Activated naive CD4-positive, alpha-beta T cell treated with anti-CD3 and anti-CD28 coated beads for 36 hours (primary cell): ENCODE data around the gene CLASP1. TPM values are rescaled to one million over a fixed set of nuclear protein-coding genes. Genes with fewer than 3 reads are reported as not detected.
"Not testable (repeated sequence)": the region's sequence is repeated elsewhere in the genome, so short reads cannot be mapped to it uniquely, and the experiment has no call there.

Experiments
- CTCF ChIA-PET: fragments of 350-600 bp; sonication (Branson Sonifier 250); formaldehyde crosslinking; loops from one replicate; lab custom pipeline; 2021; ENCODE audit warnings: antibody characterized with exemption; lab: Charles Lee
- DNase-seq: peaks from one replicate; pipeline ENCODE4 v3.0.0-alpha.2; 2020
- H3K27ac Mint-ChIP-seq: one replicate; pipeline ENCODE4 v1.8.0; 2021; ENCODE audit warnings: mild to moderate bottlenecking, mixed read lengths
- H3K27me3 Mint-ChIP-seq: one replicate; pipeline ENCODE4 v1.8.0; 2021; ENCODE audit warnings: low read depth, mixed read lengths
- H3K36me3 Mint-ChIP-seq: one replicate; pipeline ENCODE4 v1.8.0; 2021; ENCODE audit warnings: low read depth, mixed read lengths
- H3K4me1 Mint-ChIP-seq: one replicate; pipeline ENCODE4 v1.8.0; 2021; ENCODE audit warnings: low read depth, mixed read lengths
- H3K4me3 Mint-ChIP-seq: one replicate; pipeline ENCODE4 v1.8.0; 2021; ENCODE audit warnings: mild to moderate bottlenecking, moderate library complexity, mixed read lengths
- H3K9me3 Mint-ChIP-seq: one replicate; pipeline ENCODE4 v1.8.0; 2021; ENCODE audit warnings: mixed read lengths
- intact Hi-C: fragments of 100-400 bp; cut with micrococcal nuclease; formaldehyde crosslinking; loops from one replicate; pipeline ENCODE4 v1.15.1; 2023
- total RNA-seq, 2 experiments: library from RNA; stranded (reverse); gene quantifications; one replicate each; pipeline ENCODE4 v1.2.3, GENCODE V29; 2021

CLASP1 gene
- total RNA-seq, 2 experiments from 2014 or later = 47.3 to 51.5 TPM

GRCh38 chr2:121480826-121481225 is 168.4 kb downstream of the CLASP1 start:
- Mint-ChIP-seq H3K27ac (no peak overlapping the region), H3K9me3 (no peaks in the 10 kb centered on the region), H3K27me3 (no peaks in the 10 kb centered on the region), H3K4me3 (no peak overlapping the region), H3K36me3 (peaks cover 8% of the 10 kb centered on the region), H3K4me1 (peaks cover 7% of the 10 kb centered on the region)
- DNase-seq = no peak
- intact Hi-C loops = no loop called here
- CTCF ChIA-PET = no interaction called here

- Mint-ChIP-seq H3K9me3 (no peaks in the 10 kb centered on the region), H3K36me3 (peaks cover 8% of the 10 kb centered on the region), H3K4me1 (peaks cover 11% of the 10 kb centered on the region), H3K27me3 (no peaks in the 10 kb centered on the region), H3K4me3 (no peak overlapping the region), H3K27ac (no peak overlapping the region)
- DNase-seq = no peak
- intact Hi-C loops = no loop called here
- CTCF ChIA-PET = no interaction called here
These were observed 169.3 kb downstream of the CLASP1 start for GRCh38 chr2:121479882-121480522.

- intact Hi-C loops = no loop called here
- CTCF ChIA-PET = no interaction called here
- Mint-ChIP-seq H3K27me3 (no peaks in the 10 kb centered on the region), H3K4me3 (no peak overlapping the region), H3K4me1 (peaks cover 11% of the 10 kb centered on the region), H3K27ac (no peak overlapping the region), H3K9me3 (no peaks in the 10 kb centered on the region), H3K36me3 (peaks cover 4% of the 10 kb centered on the region)
- no peak for DNase-seq
These were observed 170.1 kb downstream of the CLASP1 start for GRCh38 chr2:121478996-121479745.

- peaks cover 11% of the 10 kb centered on the region for H3K4me1 Mint-ChIP-seq
- H3K27me3 Mint-ChIP-seq = not testable (repeated sequence)
These were observed 170.8 kb downstream of the CLASP1 start for GRCh38 chr2:121478358-121478995.

GRCh38 chr2:121476684-121477083 is 172.6 kb downstream of the CLASP1 start:
- H3K4me3 Mint-ChIP-seq = no peak overlapping the region
- peaks cover 15% of the 10 kb centered on the region for H3K4me1 Mint-ChIP-seq
- H3K27me3 Mint-ChIP-seq = no peaks in the 10 kb centered on the region
- H3K36me3 Mint-ChIP-seq = peaks cover 4% of the 10 kb centered on the region
- no peak overlapping the region for H3K27ac Mint-ChIP-seq
- CTCF ChIA-PET = no interaction called here
- H3K9me3 Mint-ChIP-seq = no peaks in the 10 kb centered on the region
- no peak for DNase-seq
- intact Hi-C loops = no loop called here

More at GRCh38 chr2:121478358-121478995, 170.8 kb downstream of the CLASP1 start:
- H3K4me3 Mint-ChIP-seq, intact Hi-C loops, H3K9me3 Mint-ChIP-seq, CTCF ChIA-PET, H3K36me3 Mint-ChIP-seq, H3K27ac Mint-ChIP-seq, DNase-seq: not testable (repeated sequence)

- peak overlapping the region; percentile 4 for H3K27ac Mint-ChIP-seq
- peaks cover 15% of the 10 kb centered on the region for H3K4me1 Mint-ChIP-seq
These were observed 173.3 kb downstream of the CLASP1 start for GRCh38 chr2:121475811-121476571.

GRCh38 chr2:121473512-121473911 is 175.8 kb downstream of the CLASP1 start:
- H3K27ac Mint-ChIP-seq = no peak overlapping the region
- CTCF ChIA-PET = no interaction called here
- H3K4me1 Mint-ChIP-seq = peaks cover 12% of the 10 kb centered on the region
- intact Hi-C loops = no loop called here
- H3K36me3 Mint-ChIP-seq = peaks cover 21% of the 10 kb centered on the region
- H3K4me3 Mint-ChIP-seq = no peak overlapping the region
- no peaks in the 10 kb centered on the region for H3K9me3 Mint-ChIP-seq
- H3K27me3 Mint-ChIP-seq = no peaks in the 10 kb centered on the region
- DNase-seq = no peak

More at GRCh38 chr2:121475811-121476571, 173.3 kb downstream of the CLASP1 start:
- no peak for DNase-seq
- no peaks in the 10 kb centered on the region for H3K27me3 Mint-ChIP-seq
- intact Hi-C loops = no loop called here
- CTCF ChIA-PET = interaction anchor here (1.5 kb wide), 1 partner anchor 16 kb away, joined by 3 read pairs; no protein-coding TSS in a partner anchor
- no peaks in the 10 kb centered on the region for H3K9me3 Mint-ChIP-seq
- H3K36me3 Mint-ChIP-seq = peaks cover 8% of the 10 kb centered on the region
- no peak overlapping the region for H3K4me3 Mint-ChIP-seq

GRCh38 chr2:121472470-121472993 is 176.7 kb downstream of the CLASP1 start:
- peaks cover 31% of the 10 kb centered on the region for H3K36me3 Mint-ChIP-seq
- no peaks in the 10 kb centered on the region for H3K27me3 Mint-ChIP-seq
- intact Hi-C loops = no loop called here
- no peak overlapping the region for H3K4me3 Mint-ChIP-seq
- CTCF ChIA-PET = no interaction called here
- H3K4me1 Mint-ChIP-seq = peaks cover 12% of the 10 kb centered on the region
- H3K9me3 Mint-ChIP-seq = no peaks in the 10 kb centered on the region
- no peak overlapping the region for H3K27ac Mint-ChIP-seq
- DNase-seq = no peak

- H3K9me3 Mint-ChIP-seq = no peaks in the 10 kb centered on the region
These were observed 177.5 kb downstream of the CLASP1 start for GRCh38 chr2:121471532-121472469.

GRCh38 chr2:121470917-121471316 is 178.3 kb downstream of the CLASP1 start:
- Mint-ChIP-seq H3K27ac (no peak overlapping the region), H3K4me3 (no peak overlapping the region), H3K9me3 (no peaks in the 10 kb centered on the region), H3K4me1 (peaks cover 8% of the 10 kb centered on the region), H3K36me3 (peaks cover 35% of the 10 kb centered on the region), H3K27me3 (no peaks in the 10 kb centered on the region)
- intact Hi-C loops = no loop called here
- CTCF ChIA-PET = no interaction called here
- no peak for DNase-seq

More at GRCh38 chr2:121471532-121472469, 177.5 kb downstream of the CLASP1 start:
- intact Hi-C loops = no loop called here
- Mint-ChIP-seq H3K27ac (no peak overlapping the region), H3K4me1 (peaks cover 12% of the 10 kb centered on the region), H3K36me3 (peaks cover 35% of the 10 kb centered on the region), H3K27me3 (no peaks in the 10 kb centered on the region), H3K4me3 (no peak overlapping the region)
- DNase-seq = no peak
- CTCF ChIA-PET = no interaction called here

GRCh38 chr2:121469356-121469755 is 179.9 kb downstream of the CLASP1 start:
- Mint-ChIP-seq H3K9me3 (no peaks in the 10 kb centered on the region), H3K4me3 (no peak overlapping the region), H3K4me1 (peaks cover 4% of the 10 kb centered on the region), H3K27me3 (no peaks in the 10 kb centered on the region), H3K36me3 (peaks cover 40% of the 10 kb centered on the region), H3K27ac (no peak overlapping the region)
- DNase-seq = no peak
- intact Hi-C loops = no loop called here
- CTCF ChIA-PET = no interaction called here
